Aorta (tissue), 5 donors: Measurements from ENCODE around the gene SV2C. TPM values are rescaled to one million over a fixed set of nuclear protein-coding genes. Genes with fewer than 3 reads are reported as not detected.

ENCODE experiments used
- ATAC-seq: fragments of 200-7000 bp; cut with Tn5 transposase; one replicate; pipeline ENCODE4 v1.9.1; 2022; ENCODE audit warnings: moderate library complexity; ENCODE audit not compliant: low FRiP score
- DNase-seq, 2 donors: peaks; one replicate each; pipeline ENCODE4 v3.0.0-alpha.2; 2020
- H3K27ac ChIP-seq, 2 donors: one replicate each; pipeline ENCODE4 v1.5.1; 2013; ENCODE audit warnings: low read length in 2 of 2, mild to moderate bottlenecking in 2 of 2, moderate library complexity in 2 of 2, control low read depth in 1 of 2, inconsistent platforms in 1 of 2, low read depth in 1 of 2
- H3K27me3 ChIP-seq, 2 donors: one replicate each; pipeline ENCODE4 v1.6.1; 2013; ENCODE audit warnings: control low read depth in 1 of 2, low read length in 1 of 2, mild to moderate bottlenecking in 1 of 2, moderate library complexity in 1 of 2; ENCODE audit not compliant: insufficient read depth in 2 of 2, control insufficient read depth in 1 of 2
- H3K36me3 ChIP-seq, 2 donors: one replicate each; pipeline ENCODE4 v1.6.1; 2013; ENCODE audit warnings: control low read depth in 1 of 2, low read length in 1 of 2, mild to moderate bottlenecking in 1 of 2; ENCODE audit not compliant: insufficient read depth in 2 of 2, control insufficient read depth in 1 of 2
- H3K4me1 ChIP-seq, 2 donors: one replicate each; pipeline ENCODE4 v1.6.1; 2013; ENCODE audit warnings: low read length in 2 of 2, control low read depth in 1 of 2, mild to moderate bottlenecking in 1 of 2, moderate library complexity in 1 of 2; ENCODE audit not compliant: insufficient read depth in 2 of 2, control insufficient read depth in 1 of 2
- H3K4me3 ChIP-seq, 2 donors: one replicate each; pipeline ENCODE4 v1.5.1; 2013; ENCODE audit warnings: low read length in 2 of 2, control low read depth in 1 of 2, mild to moderate bottlenecking in 1 of 2
- H3K9me3 ChIP-seq: one replicate; pipeline ENCODE4 v1.6.1; 2013; ENCODE audit warnings: mild to moderate bottlenecking, low read length; ENCODE audit not compliant: control insufficient read depth
- WGBS, 2 donors: extraction: QIAGEN DNeasy Blood & Tissue Kit; methylation state at CpG; one replicate each; pipeline ENCODE4 v1.1.7; 2013; 5-methylcytosine and 5-hydroxymethylcytosine counted together
- intact Hi-C, 2 donors: fragments of 100-400 bp; cut with DNase I; formaldehyde crosslinking; loops; one replicate each; pipeline versions ENCODE4 v1.14.2 to v1.15.0; 2022
- polyA plus RNA-seq, 2 donors: library from polyadenylated mRNA; stranded (reverse); fragments of 200-250 nt; gene quantifications; one replicate each; pipeline ENCODE4 v1.2.3, GENCODE V29; 2013
- total RNA-seq, 2 donors: library from RNA; stranded (reverse); fragmentation: NEBNext Ultra II Directional; extraction: Animal tissue kit (Norgen Biotek cat#: 25700); gene quantifications; one replicate each; pipeline ENCODE4 v1.2.1, GENCODE V29; 2021
- donor health status: healthy with polysubstance abuse.
- donor health status: Bipolar disorder and iron deficiency.
- donor health status: DM: no; HTN: no; CAD: no.
- donor health status: DM: no; HTN: no; CAD: no.
- donor health status: DM: yes; HTN: yes; CAD: no.

SV2C gene
- total and polyA plus RNA-seq, 4 donors = 0.33 TPM; not detected in 3

GRCh38 chr5:76202182-76202581 is 119.0 kb downstream of the SV2C start:
- DNase-seq (no peak), ATAC-seq (no peak)
- WGBS, 2 donors = 78 to 81% methylated on average over 5 of the region's 5 CpGs
- no peak overlapping the region for H3K4me3 ChIP-seq
- no peaks in the 10 kb centered on the region for H3K9me3 ChIP-seq
- intact Hi-C loops = no loop called here
- H3K4me1 ChIP-seq = no peaks in the 10 kb centered on the region
- no peaks in the 10 kb centered on the region for H3K36me3 ChIP-seq
- no peak overlapping the region for H3K27ac ChIP-seq
- no peaks in the 10 kb centered on the region for H3K27me3 ChIP-seq

- no peaks in the 10 kb centered on the region for H3K36me3 ChIP-seq
- H3K9me3 ChIP-seq = no peaks in the 10 kb centered on the region
- no peak for ATAC-seq
- intact Hi-C loops = no loop called here
- no peaks in the 10 kb centered on the region for H3K27me3 ChIP-seq
- DNase-seq = no peak
- no peak overlapping the region for H3K27ac ChIP-seq
- H3K4me3 ChIP-seq = no peak overlapping the region
- 82 to 84% methylated on average over 1 of the region's 1 CpG for WGBS, 2 donors
- no peaks in the 10 kb centered on the region for H3K4me1 ChIP-seq
Measured at GRCh38 chr5:76204191-76204590, 121.0 kb downstream of the SV2C start.

- intact Hi-C loops = no loop called here
- DNase-seq = no peak
Measured at GRCh38 chr5:76204713-76205112, 121.5 kb downstream of the SV2C start.

DNA sequence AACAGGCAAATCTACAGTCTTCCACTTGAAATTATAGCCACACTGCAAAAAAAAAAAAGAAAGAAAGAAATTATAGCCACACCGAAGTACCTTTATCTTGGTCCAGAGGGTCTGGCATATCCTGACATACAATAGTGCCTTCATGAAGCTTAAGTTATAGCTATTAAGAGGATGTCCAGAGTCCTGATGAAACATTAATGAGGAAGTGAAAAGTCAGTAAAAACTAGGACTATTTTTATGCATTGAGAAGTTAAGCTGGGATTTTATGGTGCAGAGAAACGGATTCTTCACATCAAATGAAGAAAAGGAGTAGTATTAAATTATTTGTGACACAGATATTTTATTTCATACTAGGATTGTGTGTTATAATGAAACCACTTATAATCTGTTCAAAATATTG is 123.9 kb downstream of the SV2C start:
- no peak for DNase-seq
- intact Hi-C loops = no loop called here
- no peak overlapping the region for H3K4me3 ChIP-seq
- no peaks in the 10 kb centered on the region for H3K27me3 ChIP-seq
- H3K4me1 ChIP-seq = no peaks in the 10 kb centered on the region
- ATAC-seq = no peak
- H3K36me3 ChIP-seq = no peaks in the 10 kb centered on the region
- no peak overlapping the region for H3K27ac ChIP-seq
- H3K9me3 ChIP-seq = peaks cover 5% of the 10 kb centered on the region
- WGBS, 2 donors = 54 to 60% methylated on average over 2 of the region's 2 CpGs

More at GRCh38 chr5:76204713-76205112, 121.5 kb downstream of the SV2C start:
- H3K9me3 ChIP-seq = peaks cover 2% of the 10 kb centered on the region
- no peaks in the 10 kb centered on the region for H3K4me1 ChIP-seq
- H3K4me3 ChIP-seq = no peak overlapping the region
- H3K27me3 ChIP-seq = no peaks in the 10 kb centered on the region
- H3K36me3 ChIP-seq = no peaks in the 10 kb centered on the region
- no peak for ATAC-seq
- WGBS, 2 donors = 17 to 20% methylated on average over 3 of the region's 3 CpGs
- no peak overlapping the region for H3K27ac ChIP-seq

DNA sequence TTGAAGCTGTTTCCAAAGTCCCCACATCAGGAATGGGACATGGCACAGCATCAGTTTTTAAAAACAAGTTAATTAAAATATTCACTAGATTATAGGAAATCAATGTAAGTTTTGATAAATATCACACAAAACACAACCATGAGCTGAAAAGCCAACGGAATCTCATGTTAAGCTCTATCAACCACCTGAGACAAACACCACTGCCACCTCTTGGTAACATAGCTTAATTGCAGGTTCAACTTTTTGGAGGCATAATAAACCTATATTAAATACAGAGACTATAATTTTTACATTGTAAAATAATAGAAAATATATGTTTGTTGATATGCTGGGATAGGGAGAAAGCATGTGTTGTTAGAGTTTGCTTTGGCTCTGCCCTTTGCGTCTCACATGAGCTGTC is 126.1 kb downstream of the SV2C start:
- ATAC-seq (no peak), DNase-seq (no peak)
- no peaks in the 10 kb centered on the region for H3K4me1 ChIP-seq
- WGBS, 2 donors = 79 to 85% methylated on average over 2 of the region's 2 CpGs
- no peak overlapping the region for H3K4me3 ChIP-seq
- H3K36me3 ChIP-seq = no peaks in the 10 kb centered on the region
- H3K9me3 ChIP-seq = peaks cover 5% of the 10 kb centered on the region
- H3K27me3 ChIP-seq = no peaks in the 10 kb centered on the region
- no peak overlapping the region for H3K27ac ChIP-seq
- intact Hi-C loops = no loop called here

GRCh38 chr5:76210946-76211345 is 127.8 kb downstream of the SV2C start:
- Histone ChIP-seq H3K27me3 (no peaks in the 10 kb centered on the region), H3K36me3 (no peaks in the 10 kb centered on the region), H3K4me1 (no peaks in the 10 kb centered on the region), H3K27ac (no peak overlapping the region), H3K4me3 (no peak overlapping the region), H3K9me3 (peaks cover 5% of the 10 kb centered on the region)
- intact Hi-C loops = no loop called here
- DNase-seq = no peak
- ATAC-seq = no peak

GRCh38 chr5:76213858-76214257 is 130.7 kb downstream of the SV2C start:
- Histone ChIP-seq H3K36me3 (no peaks in the 10 kb centered on the region), H3K4me3 (no peak overlapping the region), H3K4me1 (no peaks in the 10 kb centered on the region), H3K9me3 (peaks cover 5% of the 10 kb centered on the region), H3K27ac (no peak overlapping the region), H3K27me3 (peaks cover 0 to 2% of the 10 kb centered on the region in 2 donors)
- 88 to 91% methylated on average over 1 of the region's 1 CpG for WGBS, 2 donors
- DNase-seq (no peak), ATAC-seq (no peak)
- intact Hi-C loops = no loop called here

DNA sequence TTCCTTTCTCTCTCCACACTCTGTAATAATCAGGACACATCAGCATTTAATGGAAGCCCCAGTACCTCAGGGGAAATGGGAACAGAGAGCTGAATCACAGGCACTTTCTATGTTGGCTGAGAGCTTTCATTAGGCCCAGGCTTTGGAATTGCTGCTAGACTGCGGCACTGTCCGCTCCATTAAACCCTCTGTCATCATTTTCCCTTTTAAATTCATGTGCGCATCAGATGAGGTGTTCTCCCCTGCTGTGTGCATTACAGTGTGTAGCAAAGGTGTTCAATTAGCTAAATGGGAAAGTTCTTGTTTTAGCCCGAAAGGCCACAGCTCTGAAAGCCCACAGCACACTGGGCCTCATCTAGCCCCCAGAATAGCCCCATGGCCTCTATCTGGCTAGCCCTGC is 133.6 kb downstream of the SV2C start:
- Histone ChIP-seq H3K27me3 (peaks cover 0 to 2% of the 10 kb centered on the region in 2 donors), H3K36me3 (no peaks in the 10 kb centered on the region), H3K4me1 (no peaks in the 10 kb centered on the region), H3K4me3 (no peak overlapping the region), H3K27ac (no peak overlapping the region), H3K9me3 (no peaks in the 10 kb centered on the region)
- 85 to 94% methylated on average over 4 of the region's 4 CpGs for WGBS, 2 donors
- ATAC-seq (no peak), DNase-seq (no peak)
- intact Hi-C loops = no loop called here

GRCh38 chr5:76219636-76220035 is 136.5 kb downstream of the SV2C start:
- no peaks in the 10 kb centered on the region for H3K36me3 ChIP-seq
- DNase-seq (no peak), ATAC-seq (no peak)
- H3K4me3 ChIP-seq = no peak overlapping the region
- 72 to 78% methylated on average over 4 of the region's 4 CpGs for WGBS, 2 donors
- intact Hi-C loops = no loop called here
- peaks cover 0 to 2% of the 10 kb centered on the region in 2 donors for H3K27me3 ChIP-seq
- no peaks in the 10 kb centered on the region for H3K4me1 ChIP-seq
- H3K9me3 ChIP-seq = no peaks in the 10 kb centered on the region
- H3K27ac ChIP-seq = no peak overlapping the region
